Retinal pigment epithelial cell (primary cell): ENCODE data around the gene C1R.

Source experiments
- DNase-seq: peaks from one replicate; pipeline ENCODE4 v3.0.0-alpha.2; 2010; ENCODE audit warnings: low read depth
- H3K4me3 ChIP-seq: 2 replicates; pipeline ENCODE4 v1.5.1; 2011; ENCODE audit warnings: mild to moderate bottlenecking, low read length, control low read depth, moderate library complexity
- TF ChIP-seq, protein P1 (sequence below): conservative IDR thresholded peaks from 2 replicates; pipeline ENCODE4 v1.5.1; 2011; ENCODE audit warnings: low read depth, low read length, control low read depth, inconsistent platforms

The C1R gene

DNA sequence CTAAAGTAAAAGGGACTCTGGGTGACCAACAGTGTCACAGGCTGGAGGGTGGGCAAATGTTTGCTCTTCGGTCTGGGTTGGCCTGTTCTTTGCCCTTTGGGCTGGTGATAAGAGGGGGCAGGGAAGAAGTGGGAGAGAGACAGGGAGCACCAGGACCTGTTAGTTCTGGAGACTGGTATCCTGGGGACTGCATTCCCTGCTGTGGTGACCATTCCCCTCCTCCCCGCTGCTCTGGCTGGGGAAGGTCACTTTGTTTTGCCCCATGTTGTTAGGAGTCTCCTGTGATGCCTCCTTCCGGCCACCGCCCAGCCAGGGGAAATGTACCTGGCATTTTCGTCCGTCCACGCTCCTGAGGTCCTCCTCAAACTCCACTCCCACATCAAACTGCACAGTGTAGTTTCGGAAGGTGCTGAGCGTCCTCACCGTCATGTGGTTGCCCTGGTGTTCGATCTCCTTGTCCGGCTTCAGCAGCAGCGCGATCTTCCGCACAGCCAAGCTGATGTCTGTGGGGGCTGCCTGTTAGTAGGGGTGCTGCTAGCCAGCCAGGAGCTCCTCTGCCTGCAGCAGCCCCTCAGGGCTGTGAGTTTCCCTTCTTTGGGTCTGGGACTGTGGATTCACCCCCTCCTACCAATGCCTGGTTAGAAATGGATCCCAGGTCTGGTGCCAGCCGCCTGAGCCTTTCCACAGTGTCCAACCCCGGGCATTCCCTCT, 35.8 kb upstream of the C1R start:
- DNase-seq: no peak
- no peak overlapping the region for H3K4me3 ChIP-seq
- TF ChIP-seq, protein P1, sequence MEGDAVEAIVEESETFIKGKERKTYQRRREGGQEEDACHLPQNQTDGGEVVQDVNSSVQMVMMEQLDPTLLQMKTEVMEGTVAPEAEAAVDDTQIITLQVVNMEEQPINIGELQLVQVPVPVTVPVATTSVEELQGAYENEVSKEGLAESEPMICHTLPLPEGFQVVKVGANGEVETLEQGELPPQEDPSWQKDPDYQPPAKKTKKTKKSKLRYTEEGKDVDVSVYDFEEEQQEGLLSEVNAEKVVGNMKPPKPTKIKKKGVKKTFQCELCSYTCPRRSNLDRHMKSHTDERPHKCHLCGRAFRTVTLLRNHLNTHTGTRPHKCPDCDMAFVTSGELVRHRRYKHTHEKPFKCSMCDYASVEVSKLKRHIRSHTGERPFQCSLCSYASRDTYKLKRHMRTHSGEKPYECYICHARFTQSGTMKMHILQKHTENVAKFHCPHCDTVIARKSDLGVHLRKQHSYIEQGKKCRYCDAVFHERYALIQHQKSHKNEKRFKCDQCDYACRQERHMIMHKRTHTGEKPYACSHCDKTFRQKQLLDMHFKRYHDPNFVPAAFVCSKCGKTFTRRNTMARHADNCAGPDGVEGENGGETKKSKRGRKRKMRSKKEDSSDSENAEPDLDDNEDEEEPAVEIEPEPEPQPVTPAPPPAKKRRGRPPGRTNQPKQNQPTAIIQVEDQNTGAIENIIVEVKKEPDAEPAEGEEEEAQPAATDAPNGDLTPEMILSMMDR: no peak

DNA sequence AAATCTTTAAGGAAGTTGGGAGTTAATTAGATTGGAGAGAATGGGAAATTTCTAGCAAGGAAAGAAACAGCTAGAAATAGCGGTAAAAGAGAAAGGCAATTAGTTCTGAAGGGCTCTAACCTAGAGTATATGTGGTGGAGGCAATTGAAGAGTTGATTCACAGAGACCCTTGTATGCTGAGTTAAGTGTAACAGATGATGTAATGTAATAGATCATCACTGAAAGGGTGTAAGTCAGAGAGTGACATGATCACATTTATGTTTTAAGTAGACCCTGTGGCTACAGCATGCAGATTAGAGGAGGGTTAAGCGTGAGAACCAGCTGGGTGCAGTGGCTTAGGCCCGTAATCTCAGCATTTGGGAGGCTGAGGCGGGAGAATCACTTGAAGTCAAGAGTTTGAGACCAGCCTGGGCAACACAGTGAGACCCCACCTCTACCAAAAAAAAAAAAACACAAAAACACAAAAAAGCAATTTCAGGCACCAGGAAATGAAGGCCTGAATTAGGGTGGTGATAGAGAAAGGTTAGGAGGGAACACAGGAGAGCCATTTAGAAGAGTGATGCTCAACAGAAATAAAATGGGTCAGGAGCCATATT, 33.5 kb upstream of the C1R start:
- no peak overlapping the region for H3K4me3 ChIP-seq
- TF ChIP-seq, protein P1: no peak
- DNase-seq: no peak

DNA sequence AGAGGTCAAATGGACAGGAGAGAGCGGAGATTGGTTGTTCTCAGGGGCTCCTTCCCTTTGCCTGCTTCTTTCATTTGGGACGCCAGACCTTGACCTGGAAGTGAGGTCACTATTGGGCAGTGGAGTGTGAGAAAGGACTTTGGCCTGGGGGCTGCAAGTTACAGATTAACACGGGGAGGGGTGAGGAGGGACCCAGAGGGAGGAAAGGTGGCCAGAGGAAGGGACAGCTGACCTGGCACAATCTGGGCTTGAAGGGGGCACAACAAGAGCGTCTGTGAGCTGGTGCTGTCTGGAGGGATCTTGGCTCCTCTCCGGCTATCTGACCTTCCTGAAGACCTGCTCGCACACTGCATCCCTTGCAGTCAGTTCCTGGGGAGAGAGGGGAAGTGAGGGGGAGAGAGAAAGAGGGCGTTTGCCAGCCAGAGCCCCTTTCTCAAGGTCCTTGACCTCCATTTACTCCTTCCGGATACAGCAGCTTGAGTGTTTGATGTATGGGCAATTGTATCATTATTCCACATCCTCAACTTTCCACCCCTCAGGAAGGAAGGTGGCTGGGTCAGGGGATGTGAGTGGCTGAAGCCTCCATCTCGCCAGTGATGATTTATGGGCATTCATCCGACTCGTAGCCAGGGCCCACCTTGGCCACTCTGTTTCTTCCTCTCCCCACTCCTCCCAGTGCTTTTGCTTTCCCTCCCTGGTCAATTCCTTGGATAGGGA, 31.7 kb upstream of the C1R start:
- H3K4me3 ChIP-seq: no peak overlapping the region
- TF ChIP-seq, protein P1: no peak
- DNase-seq: no peak

DNA sequence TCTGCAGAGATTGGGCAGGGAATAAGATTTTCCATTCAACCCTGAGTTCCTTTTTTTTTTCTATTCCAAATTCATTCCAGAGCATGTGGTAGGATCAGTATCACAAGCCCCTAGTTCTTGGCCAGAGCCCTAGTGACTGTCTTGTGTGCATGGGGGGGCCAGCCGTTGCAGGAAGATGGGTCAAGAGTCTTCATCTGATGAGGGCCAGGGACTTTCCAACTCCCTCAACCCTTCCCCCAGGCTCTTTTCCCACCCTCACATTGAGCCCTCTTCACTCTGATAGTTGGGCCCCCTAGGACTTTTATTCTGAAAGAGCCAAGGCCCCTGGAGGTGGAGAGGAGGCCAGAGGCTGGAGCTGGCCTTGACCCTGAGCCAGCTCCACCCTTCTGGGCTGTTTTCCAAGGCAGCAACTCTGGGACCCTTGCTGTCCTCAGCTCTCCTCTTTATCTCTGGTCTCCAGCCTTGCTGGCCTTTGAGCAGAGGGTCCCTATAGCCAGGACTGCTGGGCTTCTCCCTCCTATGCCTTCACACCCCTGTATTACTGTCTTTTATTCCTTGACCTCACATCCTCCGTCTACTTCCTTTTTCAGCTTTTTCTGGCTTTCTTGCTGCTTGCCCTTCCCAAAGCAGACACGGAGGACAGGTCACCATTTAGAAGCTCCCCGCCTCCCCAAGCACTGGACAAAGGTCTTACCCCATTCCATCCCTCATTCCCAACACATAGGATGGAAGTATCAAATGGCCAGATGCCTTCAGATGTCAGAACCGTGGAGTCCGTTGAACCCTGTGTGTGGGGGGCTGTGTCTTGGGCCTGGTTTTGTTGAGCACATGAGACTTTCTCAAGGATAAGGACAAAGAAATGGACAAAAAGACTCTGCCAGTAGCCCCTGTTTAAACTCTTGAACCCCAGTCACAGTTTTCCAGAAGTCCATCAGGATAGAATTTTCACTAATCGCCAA, 30.8 kb upstream of the C1R start:
- no peak overlapping the region for H3K4me3 ChIP-seq
- no peak for DNase-seq
- TF ChIP-seq, protein P1: no peak

DNA sequence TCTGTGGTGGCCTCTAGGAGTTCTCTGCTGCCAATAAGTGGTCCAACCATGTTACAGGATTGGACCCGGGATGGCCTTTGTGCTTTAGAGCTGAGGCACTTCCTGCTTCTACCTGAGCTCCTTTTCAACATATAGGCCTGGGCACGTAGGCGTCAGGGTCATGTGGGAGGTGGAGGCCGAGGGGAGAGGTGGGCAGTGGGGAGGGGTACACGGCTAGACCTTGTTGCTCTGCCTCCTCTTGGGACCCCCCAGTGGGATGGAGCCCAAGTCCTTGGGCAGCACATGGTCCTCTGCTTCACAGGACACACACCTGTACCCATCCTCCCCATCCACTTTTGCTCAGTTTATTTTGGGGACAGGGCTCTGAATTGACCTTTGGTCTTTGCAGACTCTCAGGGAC, 29.1 kb upstream of the C1R start:
- no peak overlapping the region for H3K4me3 ChIP-seq
- TF ChIP-seq, protein P1: no peak
- no peak for DNase-seq

DNA sequence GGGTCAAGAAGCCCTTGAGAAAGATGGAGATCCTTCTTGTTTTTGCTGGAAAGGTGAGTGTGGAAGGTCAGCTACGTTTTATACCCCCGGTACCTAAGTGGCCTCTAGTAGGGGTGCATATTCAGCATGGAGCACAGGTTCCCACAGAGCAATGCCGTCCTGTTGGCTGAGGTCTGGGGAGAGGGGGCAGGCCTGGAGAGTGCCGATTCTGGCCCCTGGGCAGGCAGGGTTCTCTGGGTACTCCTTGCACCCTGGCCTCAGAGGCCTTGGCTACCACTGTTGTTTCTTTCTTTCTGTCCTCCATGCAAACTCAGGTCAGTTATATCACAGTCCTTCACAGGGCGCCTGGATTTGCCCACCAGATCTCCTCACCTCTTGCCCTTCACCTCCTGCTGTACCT, 27.9 kb upstream of the C1R start:
- no peak overlapping the region for H3K4me3 ChIP-seq
- TF ChIP-seq, protein P1: no peak
- DNase-seq: no peak
